CD4-positive, CD25-positive, alpha-beta regulatory T cell (primary cell): Measurements from ENCODE around the gene TRIM72. TPM values are rescaled to one million over a fixed set of nuclear protein-coding genes. Genes with fewer than 3 reads are reported as not detected.
"Not testable (repeated sequence)": the region's sequence is repeated elsewhere in the genome, so short reads cannot be mapped to it uniquely, and the experiment has no call there.

Experiments used
- ATAC-seq, 2 donors: fragments of 150-1000 bp; cut with Tn5 transposase; one replicate each; pipeline ENCODE4 v1.10.0; 2021; ENCODE audit warnings: low read depth in 2 of 2, moderate number of reproducible peaks in 2 of 2, moderate library complexity in 1 of 2
- DNase-seq, 3 donors: peaks; one replicate each; pipeline versions ENCODE4 v3.0.0 to v3.0.0-alpha.2; 2012 to 2022; ENCODE audit warnings: mixed read lengths in 1 of 3
- H3K27ac ChIP-seq: one replicate; pipeline ENCODE4 v1.7.0; 2013; ENCODE audit warnings: mild to moderate bottlenecking, low read length; ENCODE audit not compliant: insufficient read depth, poor library complexity, severe bottlenecking
- H3K27me3 ChIP-seq: one replicate; pipeline ENCODE4 v1.7.0; 2013; ENCODE audit warnings: low read length; ENCODE audit not compliant: control insufficient read depth, insufficient read depth
- H3K36me3 ChIP-seq: one replicate; pipeline ENCODE4 v1.7.0; 2013; ENCODE audit warnings: mild to moderate bottlenecking, low read length, moderate library complexity; ENCODE audit not compliant: control insufficient read depth, insufficient read depth
- H3K4me1 ChIP-seq: 2 replicates; pipeline ENCODE4 v1.7.0; 2013; ENCODE audit warnings: mild to moderate bottlenecking, low read length; ENCODE audit not compliant: insufficient read depth, control insufficient read depth, poor library complexity, severe bottlenecking
- H3K4me3 ChIP-seq: one replicate; pipeline ENCODE4 v1.7.0; 2013; ENCODE audit warnings: low read depth, mild to moderate bottlenecking, low read length, moderate library complexity
- H3K9me3 ChIP-seq, 2 experiments: 1 replicate in 1 of 2; 2 replicates in 1 of 2; pipeline ENCODE4 v1.7.0; 2013; ENCODE audit warnings: low read length in 2 of 2, mild to moderate bottlenecking in 1 of 2, moderate library complexity in 1 of 2; ENCODE audit not compliant: control insufficient read depth in 2 of 2
- H3K27ac Mint-ChIP-seq, 3 donors: one replicate each; pipeline ENCODE4 v1.8.0; 2020 to 2022; ENCODE audit warnings: mild to moderate bottlenecking in 3 of 3, mixed read lengths in 3 of 3, moderate library complexity in 2 of 3
- H3K27me3 Mint-ChIP-seq: one replicate; pipeline ENCODE4 v1.8.0; 2022; ENCODE audit warnings: mild to moderate bottlenecking, mixed read lengths
- H3K36me3 Mint-ChIP-seq: one replicate; pipeline ENCODE4 v1.8.0; 2020; ENCODE audit warnings: mixed read lengths
- H3K4me1 Mint-ChIP-seq, 4 donors: one replicate each; pipeline ENCODE4 v1.8.0; 2020 to 2022; ENCODE audit warnings: mixed read lengths in 4 of 4, mild to moderate bottlenecking in 1 of 4
- H3K4me3 Mint-ChIP-seq, 4 donors: one replicate each; pipeline ENCODE4 v1.8.0; 2020 to 2022; ENCODE audit warnings: mild to moderate bottlenecking in 4 of 4, mixed read lengths in 4 of 4, moderate library complexity in 3 of 4
- H3K9me3 Mint-ChIP-seq, 7 donors: one replicate each; pipeline ENCODE4 v1.8.0; 2020 to 2022; ENCODE audit warnings: mixed read lengths in 7 of 7, mild to moderate bottlenecking in 3 of 7, moderate library complexity in 2 of 7
- polyA plus RNA-seq, 4 donors: library from polyadenylated mRNA; unstranded; fragments of 300-500 nt; fragmentation: Illumina TruSeq; gene quantifications; one replicate each; pipeline ENCODE4 v1.2.3, GENCODE V29; 2021
- total RNA-seq: library from RNA; stranded (reverse); gene quantifications from one replicate; pipeline ENCODE4 v1.2.3, GENCODE V29; 2022

TRIM72 gene
- total and polyA plus RNA-seq, 5 donors from 2014 or later, result 0.20 TPM; not detected in 4

DNA sequence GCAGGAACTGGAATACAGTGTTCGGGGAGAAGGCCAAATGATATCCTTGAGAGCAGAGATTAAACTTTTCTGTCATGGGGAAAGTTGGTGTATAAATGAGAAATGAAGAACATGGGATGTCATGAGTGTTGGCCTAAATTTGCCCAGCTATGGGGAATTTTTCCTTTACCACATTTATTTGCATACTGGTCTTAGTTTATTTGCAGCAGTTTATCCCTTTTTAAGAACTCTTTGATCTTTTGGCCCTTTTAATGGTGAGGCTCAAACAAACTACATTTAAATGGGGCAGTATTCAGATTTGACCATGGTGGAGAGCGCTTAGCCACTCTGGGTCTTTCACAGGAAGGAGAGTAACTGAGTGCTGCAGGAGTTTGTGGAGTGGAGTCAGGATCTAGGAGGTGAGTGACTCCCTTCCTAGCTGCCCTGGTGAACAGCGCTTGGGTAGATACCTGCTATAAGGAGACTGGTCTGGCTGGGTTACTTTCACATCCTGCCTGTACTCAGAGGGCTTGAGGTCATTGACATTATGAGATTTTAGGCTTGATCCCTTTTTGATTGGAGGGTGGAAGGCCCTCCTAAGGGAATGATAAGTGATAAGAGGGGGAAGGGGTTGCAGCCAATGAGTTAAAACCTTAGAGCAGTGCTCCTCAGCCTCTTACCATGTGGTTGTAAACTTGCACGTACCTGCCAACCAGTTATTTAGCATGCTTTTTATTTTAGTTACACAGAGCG, 22.1 kb upstream of the TRIM72 start:
- Histone ChIP-seq H3K4me1 (peaks cover 20% of the 10 kb centered on the region), H3K27me3 (no peaks in the 10 kb centered on the region), H3K36me3 (peaks cover 96% of the 10 kb centered on the region), H3K9me3 (no peaks in the 10 kb centered on the region), H3K27ac (no peak overlapping the region), H3K4me3 (no peak overlapping the region)
- H3K27ac Mint-ChIP-seq, result peak overlapping the region in 2 of 3 donors; percentile 43 to 72
- peaks cover 6% of the 10 kb centered on the region for H3K27me3 Mint-ChIP-seq
- ATAC-seq (no peak), DNase-seq (no peak)
- H3K9me3 Mint-ChIP-seq, result peaks cover 0 to 2% (median 0%) of the 10 kb centered on the region in 7 donors
- peaks cover 78% of the 10 kb centered on the region for H3K36me3 Mint-ChIP-seq
- H3K4me1 Mint-ChIP-seq, result peaks cover 38 to 68% (median 57%) of the 10 kb centered on the region in 4 donors
- H3K4me3 Mint-ChIP-seq, result peak overlapping the region in 2 of 4 donors; percentile 49 to 86

GRCh38 chr16:31192856-31193642, 20.9 kb upstream of the TRIM72 start:
- Mint-ChIP-seq H3K27ac (peak overlapping the region in 2 of 3 donors; percentile 10 to 12), H3K4me3 (peak overlapping the region in 1 of 4 donors; percentile 81)

DNA sequence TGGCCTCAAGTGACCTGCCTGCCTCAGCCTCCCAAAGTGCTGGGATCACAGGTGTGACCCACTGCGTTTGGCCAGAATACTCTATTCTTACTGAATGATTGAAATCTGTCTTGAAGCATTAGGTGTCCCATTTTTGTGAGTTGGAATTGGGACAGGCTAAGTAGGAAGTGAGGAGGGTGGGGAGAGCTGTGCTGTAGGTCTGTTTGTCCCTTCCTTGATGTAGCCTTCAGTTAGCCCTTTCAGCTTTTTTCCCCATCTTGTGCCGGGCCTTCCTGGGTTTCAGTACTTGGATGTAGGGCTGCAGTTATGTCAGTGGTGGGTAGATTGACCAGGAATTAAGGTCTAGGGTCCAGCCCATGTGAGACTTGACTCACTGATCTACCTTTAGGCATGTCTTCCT, 20.0 kb upstream of the TRIM72 start:
- Mint-ChIP-seq H3K27me3 (peaks cover 6% of the 10 kb centered on the region), H3K9me3 (no peaks in the 10 kb centered on the region), H3K4me1 (peaks cover 29 to 59% (median 46%) of the 10 kb centered on the region in 4 donors), H3K36me3 (peaks cover 59% of the 10 kb centered on the region), H3K27ac (peak overlapping the region in 1 of 3 donors; percentile 87), H3K4me3 (peak overlapping the region in 1 of 4 donors; percentile 18)
- Histone ChIP-seq H3K27ac (no peak overlapping the region), H3K27me3 (no peaks in the 10 kb centered on the region), H3K9me3 (no peaks in the 10 kb centered on the region), H3K4me1 (peaks cover 13% of the 10 kb centered on the region), H3K4me3 (no peak overlapping the region), H3K36me3 (peaks cover 76% of the 10 kb centered on the region)
- ATAC-seq (no peak), DNase-seq (no peak)

More at GRCh38 chr16:31192856-31193642, 20.9 kb upstream of the TRIM72 start:
- Histone ChIP-seq H3K4me1 (peaks cover 13% of the 10 kb centered on the region), H3K27me3 (no peaks in the 10 kb centered on the region), H3K9me3 (no peaks in the 10 kb centered on the region), H3K36me3 (peaks cover 84% of the 10 kb centered on the region), H3K27ac (no peak overlapping the region), H3K4me3 (no peak overlapping the region)
- Mint-ChIP-seq H3K4me1 (peaks cover 34 to 59% (median 48%) of the 10 kb centered on the region in 4 donors), H3K27me3 (peaks cover 6% of the 10 kb centered on the region), H3K9me3 (no peaks in the 10 kb centered on the region), H3K36me3 (peaks cover 68% of the 10 kb centered on the region)
- no peak for DNase-seq
- no peak for ATAC-seq

DNA sequence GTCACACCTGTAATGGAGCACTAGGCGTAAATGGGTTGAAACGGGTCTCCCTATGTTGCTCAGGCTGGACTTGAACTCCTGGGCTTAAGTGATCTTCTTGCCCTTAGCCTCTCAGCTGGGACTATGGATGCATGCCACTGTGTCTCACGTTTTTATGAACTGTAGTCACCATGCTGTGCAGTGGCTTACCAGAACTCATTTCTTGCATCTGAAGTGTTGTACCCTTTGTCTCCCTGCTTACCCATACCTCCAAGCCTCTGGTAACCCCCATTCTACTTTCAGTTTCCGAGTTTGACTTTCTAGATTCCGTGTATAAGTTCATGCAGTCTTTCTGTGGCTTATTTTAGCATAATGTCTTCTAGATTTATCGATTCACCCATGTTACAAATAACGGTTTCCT, 19.0 kb upstream of the TRIM72 start:
- DNase-seq, result peak in 1 of 3 donors; percentile 41
- peaks cover 54% of the 10 kb centered on the region for H3K36me3 Mint-ChIP-seq

GRCh38 chr16:31195861-31196260, 18.1 kb upstream of the TRIM72 start:
- H3K27ac ChIP-seq, H3K27me3 Mint-ChIP-seq, H3K4me3 ChIP-seq, H3K9me3 ChIP-seq, DNase-seq, ATAC-seq, H3K9me3 Mint-ChIP-seq, H3K4me3 Mint-ChIP-seq, H3K27me3 ChIP-seq, H3K27ac Mint-ChIP-seq: not testable (repeated sequence)
- peaks cover 29 to 63% (median 41%) of the 10 kb centered on the region in 4 donors for H3K4me1 Mint-ChIP-seq
- Histone ChIP-seq H3K36me3 (peaks cover 61% of the 10 kb centered on the region), H3K4me1 (peaks cover 16% of the 10 kb centered on the region)
- H3K36me3 Mint-ChIP-seq, result peaks cover 45% of the 10 kb centered on the region

More for the DNA sequence above, 19.0 kb upstream of the TRIM72 start:
- H3K27me3 ChIP-seq, result no peaks in the 10 kb centered on the region
- ATAC-seq, result no peak
- no peaks in the 10 kb centered on the region for H3K9me3 ChIP-seq
- Mint-ChIP-seq H3K27me3 (peaks cover 6% of the 10 kb centered on the region), H3K4me1 (peaks cover 27 to 63% (median 45%) of the 10 kb centered on the region in 4 donors), H3K27ac (no peak overlapping the region), H3K4me3 (peak overlapping the region in 3 of 4 donors; percentile 1 to 42 (median 18)), H3K9me3 (no peaks in the 10 kb centered on the region)
- H3K4me3 ChIP-seq, result no peak overlapping the region
- H3K4me1 ChIP-seq, result peaks cover 9% of the 10 kb centered on the region
- H3K36me3 ChIP-seq, result peaks cover 70% of the 10 kb centered on the region
- no peak overlapping the region for H3K27ac ChIP-seq

DNA sequence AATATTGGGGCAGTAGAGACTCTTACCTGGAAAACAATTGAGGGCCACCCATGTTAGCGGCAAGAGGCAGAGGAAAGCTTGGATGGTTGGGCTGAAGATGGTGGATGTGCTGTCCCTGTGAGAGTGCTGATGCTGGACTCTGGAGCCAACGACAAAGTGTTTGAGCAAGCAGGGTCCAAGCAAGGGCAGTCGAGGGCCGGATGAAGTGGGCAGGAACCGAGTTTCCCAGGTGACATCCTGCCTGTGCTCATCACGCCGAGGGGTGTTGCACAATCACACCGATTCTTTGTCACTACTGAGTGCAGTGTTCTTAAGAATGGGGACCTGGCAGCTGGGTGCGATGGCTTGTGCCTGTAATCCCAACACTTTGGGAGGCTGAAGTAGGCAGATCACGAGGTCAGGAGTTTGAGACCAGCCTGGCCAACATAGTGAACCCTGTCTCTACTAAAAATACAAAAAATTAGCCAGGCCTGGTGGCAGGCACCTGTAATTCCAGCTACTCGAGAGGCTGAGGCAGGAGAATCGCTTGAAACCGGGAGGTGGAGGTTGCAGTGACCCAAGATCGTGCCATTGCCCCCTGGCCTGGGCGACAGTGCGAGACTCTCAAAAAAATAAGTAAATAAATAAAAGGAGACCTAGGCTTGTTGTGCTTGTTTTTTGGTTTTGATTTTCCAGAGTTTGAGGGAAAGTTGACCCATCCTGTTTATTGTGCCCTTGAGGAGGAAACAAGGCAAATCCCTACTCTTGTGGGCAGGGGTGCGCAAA, 17.4 kb upstream of the TRIM72 start:
- Histone ChIP-seq H3K27ac (no peak overlapping the region), H3K9me3 (no peaks in the 10 kb centered on the region), H3K36me3 (peaks cover 54% of the 10 kb centered on the region), H3K4me1 (peaks cover 23% of the 10 kb centered on the region), H3K4me3 (no peak overlapping the region), H3K27me3 (no peaks in the 10 kb centered on the region)
- Mint-ChIP-seq H3K9me3 (no peaks in the 10 kb centered on the region), H3K36me3 (peaks cover 39% of the 10 kb centered on the region), H3K27ac (peak overlapping the region in 1 of 3 donors; percentile 12), H3K27me3 (peaks cover 6% of the 10 kb centered on the region), H3K4me1 (peaks cover 32 to 66% (median 42%) of the 10 kb centered on the region in 4 donors), H3K4me3 (peak overlapping the region in 1 of 4 donors; percentile 14)
- DNase-seq (no peak), ATAC-seq (no peak)

DNA sequence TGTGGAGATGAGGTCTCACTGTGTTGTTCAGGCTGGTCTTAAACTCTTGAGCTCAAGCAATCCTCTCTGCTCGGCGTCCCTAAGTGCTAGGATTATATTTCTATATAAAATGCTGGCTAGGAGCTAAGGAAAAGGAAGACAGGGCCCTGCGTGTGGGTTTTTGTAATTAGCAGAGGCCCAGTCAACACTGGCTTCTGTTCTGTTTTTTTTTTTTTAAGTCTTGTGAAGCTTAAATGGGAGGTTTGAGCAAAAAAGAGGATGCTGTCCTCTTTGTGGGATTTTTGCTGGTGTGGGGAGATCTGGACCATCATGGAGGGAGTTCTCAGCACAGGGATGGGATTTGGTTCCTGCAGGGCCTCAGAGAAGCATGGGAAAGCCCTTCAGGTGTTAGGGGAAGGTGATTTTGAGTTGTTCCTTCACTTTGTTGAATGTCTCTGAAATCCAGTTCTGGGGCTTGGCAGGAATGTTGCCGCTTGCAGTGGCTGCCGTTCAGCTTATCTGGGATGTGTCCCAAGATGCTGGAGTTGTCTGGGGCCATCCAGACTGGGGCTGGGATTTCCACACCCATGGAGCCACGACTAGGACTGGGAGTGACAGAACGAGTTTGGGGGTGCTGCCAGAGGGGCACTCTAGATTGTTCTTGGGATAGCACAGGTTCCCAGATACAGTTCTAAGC, 15.6 kb upstream of the TRIM72 start:
- no peaks in the 10 kb centered on the region for H3K9me3 ChIP-seq
- H3K4me3 ChIP-seq, result no peak overlapping the region
- H3K4me1 Mint-ChIP-seq, result peaks cover 24 to 62% (median 42%) of the 10 kb centered on the region in 4 donors
- DNase-seq (no peak), ATAC-seq (no peak)
- H3K27ac Mint-ChIP-seq, result peak overlapping the region in 2 of 3 donors; percentile 65 to 70
- peaks cover 36% of the 10 kb centered on the region for H3K36me3 ChIP-seq
- H3K27me3 ChIP-seq, result no peaks in the 10 kb centered on the region
- peaks cover 28% of the 10 kb centered on the region for H3K36me3 Mint-ChIP-seq
- peaks cover 4% of the 10 kb centered on the region for H3K27me3 Mint-ChIP-seq
- no peak overlapping the region for H3K27ac ChIP-seq
- H3K4me3 Mint-ChIP-seq, result peak overlapping the region in 2 of 4 donors; percentile 65 to 95
- peaks cover 35% of the 10 kb centered on the region for H3K4me1 ChIP-seq
- H3K9me3 Mint-ChIP-seq, result no peaks in the 10 kb centered on the region
